ENCODE results near the gene HOXB3.

The HOXB3 gene

DNA sequence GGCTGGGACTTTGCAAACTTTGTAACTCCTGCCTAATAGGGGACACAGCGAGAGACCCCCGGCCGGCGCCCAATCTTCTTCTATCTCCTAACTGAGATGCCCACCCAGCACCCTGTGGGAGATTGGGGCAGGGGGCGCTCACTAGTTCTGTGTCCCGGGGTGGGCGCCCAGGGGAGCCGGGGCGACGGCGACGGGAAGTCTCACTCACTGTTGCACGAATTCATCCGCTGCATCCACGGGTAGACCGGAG lies 7.4 kb upstream of the HOXB3 start:
- no peak for TF ChIP-seq ZFX (IDR thresholded peaks at IDR 0.05)
- TF ChIP-seq, protein P1, sequence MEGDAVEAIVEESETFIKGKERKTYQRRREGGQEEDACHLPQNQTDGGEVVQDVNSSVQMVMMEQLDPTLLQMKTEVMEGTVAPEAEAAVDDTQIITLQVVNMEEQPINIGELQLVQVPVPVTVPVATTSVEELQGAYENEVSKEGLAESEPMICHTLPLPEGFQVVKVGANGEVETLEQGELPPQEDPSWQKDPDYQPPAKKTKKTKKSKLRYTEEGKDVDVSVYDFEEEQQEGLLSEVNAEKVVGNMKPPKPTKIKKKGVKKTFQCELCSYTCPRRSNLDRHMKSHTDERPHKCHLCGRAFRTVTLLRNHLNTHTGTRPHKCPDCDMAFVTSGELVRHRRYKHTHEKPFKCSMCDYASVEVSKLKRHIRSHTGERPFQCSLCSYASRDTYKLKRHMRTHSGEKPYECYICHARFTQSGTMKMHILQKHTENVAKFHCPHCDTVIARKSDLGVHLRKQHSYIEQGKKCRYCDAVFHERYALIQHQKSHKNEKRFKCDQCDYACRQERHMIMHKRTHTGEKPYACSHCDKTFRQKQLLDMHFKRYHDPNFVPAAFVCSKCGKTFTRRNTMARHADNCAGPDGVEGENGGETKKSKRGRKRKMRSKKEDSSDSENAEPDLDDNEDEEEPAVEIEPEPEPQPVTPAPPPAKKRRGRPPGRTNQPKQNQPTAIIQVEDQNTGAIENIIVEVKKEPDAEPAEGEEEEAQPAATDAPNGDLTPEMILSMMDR (conservative IDR thresholded peaks at IDR 0.05): no peak
- peak overlapping the region; percentile 25; the same call in 1 of the 2 replicates for H3K27ac ChIP-seq

- TF ChIP-seq, protein P1 (conservative IDR thresholded peaks at IDR 0.05): no peak
- peak overlapping the region; percentile 25; the same call in 1 of the 2 replicates for H3K27ac ChIP-seq
These were observed 6.9 kb upstream of the HOXB3 start for GRCh38 chr17:48596735-48597527.

GRCh38 chr17:48596000-48596734 lies 6.1 kb upstream of the HOXB3 start:
- H3K27ac ChIP-seq: no peak overlapping the region
- TF ChIP-seq, protein P1 (conservative IDR thresholded peaks at IDR 0.05): no peak
- TF ChIP-seq ZFX (IDR thresholded peaks at IDR 0.05): no peak

DNA sequence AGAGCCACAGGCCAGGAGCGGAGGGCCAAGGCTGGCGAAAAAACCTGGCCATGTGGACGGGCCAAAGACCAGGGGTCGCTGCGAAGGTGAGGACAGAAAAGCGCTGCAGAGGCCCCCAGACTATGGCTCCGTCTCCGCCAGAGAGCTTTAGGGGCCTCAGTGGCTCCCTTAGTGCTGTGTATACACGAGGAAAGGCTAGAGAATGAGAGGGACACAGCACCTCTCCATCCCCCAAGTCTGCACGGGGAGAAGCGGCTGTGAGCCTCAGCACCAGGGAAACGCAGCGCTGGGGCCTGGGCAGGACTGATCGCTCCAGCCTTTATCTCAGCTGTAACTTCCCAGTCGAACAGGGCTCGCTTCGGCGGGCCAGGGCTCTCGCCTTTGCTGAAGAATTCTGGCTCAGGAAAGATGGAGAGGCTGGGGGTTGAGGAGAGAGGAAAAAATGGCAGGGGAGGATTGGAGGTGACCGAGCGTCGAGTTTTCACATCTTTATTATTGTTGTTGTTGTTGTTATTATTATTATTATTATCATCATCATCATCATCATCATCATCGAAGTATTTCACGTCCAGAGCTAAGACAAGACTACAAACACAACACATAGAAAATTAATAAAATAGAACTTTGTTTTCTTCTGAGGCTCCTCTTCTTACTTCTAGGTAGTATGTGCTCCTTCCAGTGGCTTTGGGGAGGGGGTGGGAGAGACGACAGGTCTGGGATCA lies 5.4 kb upstream of the HOXB3 start:
- TF ChIP-seq, protein P1 (conservative IDR thresholded peaks at IDR 0.05): no peak
- no peak for TF ChIP-seq ZFX (IDR thresholded peaks at IDR 0.05)
- no peak overlapping the region for H3K27ac ChIP-seq

GRCh38 chr17:48594538-48595277 lies 4.7 kb upstream of the HOXB3 start:
- no peak for TF ChIP-seq ZFX (IDR thresholded peaks at IDR 0.05)
- TF ChIP-seq, protein P1 (conservative IDR thresholded peaks at IDR 0.05): no peak
- no peak overlapping the region for H3K27ac ChIP-seq

GRCh38 chr17:48593840-48594537 lies 3.9 kb upstream of the HOXB3 start:
- H3K27ac ChIP-seq: no peak overlapping the region
- TF ChIP-seq ZFX (IDR thresholded peaks at IDR 0.05): no peak
- TF ChIP-seq, protein P1 (conservative IDR thresholded peaks at IDR 0.05): peak; percentile 98
